OCI-LY1 (cell line): ENCODE measurements around the gene MOCS1.
"Not testable (repeated sequence)": the region's sequence is repeated elsewhere in the genome, so short reads cannot be mapped to it uniquely, and the experiment has no call there.

Experiments used
- H2AFZ ChIP-seq: fragments of 200-600 bp; sonication (generic), shearing (Covaris generic); 2 replicates; pipeline ENCODE4 v1.6.0; 2014; ENCODE audit warnings: antibody characterized with exemption, mild to moderate bottlenecking, low read length
- H3F3A ChIP-seq: fragments of 200-600 bp; sonication (generic), shearing (Covaris generic); 2 replicates; pipeline ENCODE4 v1.6.0; 2014; ENCODE audit warnings: mild to moderate bottlenecking, antibody characterized with exemption, low read length, moderate library complexity; ENCODE audit not compliant: insufficient read depth
- H3K27ac ChIP-seq: fragments of 200-600 bp; sonication (generic); 2 replicates; pipeline ENCODE4 v1.5.1; 2014; ENCODE audit warnings: low read length, mixed run types, mild to moderate bottlenecking, low read depth; ENCODE audit not compliant: poor library complexity, severe bottlenecking
- H3K27me3 ChIP-seq: fragments of 200-600 bp; sonication (generic); 2 replicates; pipeline ENCODE4 v1.6.0; 2014; ENCODE audit warnings: antibody characterized with exemption, mild to moderate bottlenecking, low read length, moderate library complexity; ENCODE audit not compliant: insufficient read depth
- H3K36me3 ChIP-seq: fragments of 200-600 bp; sonication (generic); 2 replicates; pipeline ENCODE4 v1.6.1; 2014; ENCODE audit warnings: mild to moderate bottlenecking, antibody characterized with exemption, low read length, moderate library complexity, mixed read lengths; ENCODE audit not compliant: insufficient read depth
- H3K4me1 ChIP-seq: fragments of 200-600 bp; sonication (generic); 2 replicates; pipeline ENCODE4 v1.5.1; 2014; ENCODE audit warnings: mild to moderate bottlenecking, low read length, moderate library complexity; ENCODE audit not compliant: insufficient read depth, severe bottlenecking
- H3K4me2 ChIP-seq: fragments of 200-600 bp; sonication (generic), shearing (Covaris generic); 2 replicates; pipeline ENCODE4 v1.6.1; 2014; ENCODE audit warnings: low read length
- H3K4me3 ChIP-seq: fragments of 200-600 bp; sonication (generic); 2 replicates; pipeline ENCODE4 v1.5.1; 2014; ENCODE audit warnings: low read length, low read depth, mild to moderate bottlenecking, mixed read lengths; ENCODE audit not compliant: poor library complexity, severe bottlenecking
- H3K79me2 ChIP-seq: fragments of 200-600 bp; shearing (Covaris generic); 2 replicates; pipeline ENCODE4 v1.6.1; 2016; ENCODE audit warnings: mixed run types, low read length, mixed read lengths; ENCODE audit not compliant: insufficient read depth
- H3K9ac ChIP-seq: fragments of 200-600 bp; sonication (generic), shearing (Covaris generic); 2 replicates; pipeline ENCODE4 v1.6.1; 2014; ENCODE audit warnings: mild to moderate bottlenecking, low read length, mixed read lengths
- H3K9me2 ChIP-seq: fragments of 200-600 bp; sonication (generic), shearing (Covaris generic); 2 replicates; pipeline ENCODE4 v1.6.1; 2014; ENCODE audit warnings: low read depth, mild to moderate bottlenecking, low read length, mixed read lengths
- H3K9me3 ChIP-seq: fragments of 200-600 bp; shearing (Covaris generic); 2 replicates; pipeline ENCODE4 v1.6.1; 2014; ENCODE audit warnings: low read length, mixed read lengths
- H4K20me1 ChIP-seq: fragments of 200-600 bp; sonication (generic), shearing (Covaris generic); 2 replicates; pipeline ENCODE4 v1.6.0; 2016; ENCODE audit warnings: mild to moderate bottlenecking, low read length; ENCODE audit not compliant: insufficient read depth
- CTCF ChIP-seq: fragments of 200-600 bp; sonication (generic), shearing (Covaris generic); IDR thresholded peaks from 2 replicates; pipeline ENCODE4 v1.5.1; 2017; ENCODE audit warnings: mild to moderate bottlenecking, antibody characterized with exemption, low read length, moderate library complexity, mixed read lengths
- EZH2 ChIP-seq: fragments of 200-600 bp; sonication (generic), shearing (Covaris generic); IDR thresholded peaks from 2 replicates; pipeline ENCODE4 v1.8.0; 2017; ENCODE audit warnings: borderline replicate concordance, mixed run types, mild to moderate bottlenecking, antibody characterized with exemption, low read length, moderate library complexity, mixed read lengths

The MOCS1 gene

GRCh38 chr6:39978240-39978639, 44.0 kb upstream of the MOCS1 start:
- Histone ChIP-seq H3K4me2 (no peak overlapping the region), H3K79me2 (no peaks in the 10 kb centered on the region), H3K27ac (no peak overlapping the region), H3K9me3 (no peaks in the 10 kb centered on the region), H3K9me2 (no peaks in the 10 kb centered on the region), H3K4me3 (no peak overlapping the region), H2AFZ (no peak overlapping the region), H4K20me1 (no peaks in the 10 kb centered on the region), H3F3A (no peaks in the 10 kb centered on the region), H3K4me1 (no peaks in the 10 kb centered on the region), H3K36me3 (no peaks in the 10 kb centered on the region), H3K27me3 (no peaks in the 10 kb centered on the region), H3K9ac (no peak overlapping the region)
- TF ChIP-seq CTCF (no peak), EZH2 (no peak)

GRCh38 chr6:39973661-39974060, 39.4 kb upstream of the MOCS1 start:
- H3K79me2 ChIP-seq = no peaks in the 10 kb centered on the region
- no peaks in the 10 kb centered on the region for H3K27me3 ChIP-seq
- H3K4me3 ChIP-seq = no peak overlapping the region
- no peaks in the 10 kb centered on the region for H3K9me3 ChIP-seq
- H3K27ac ChIP-seq = no peak overlapping the region
- no peaks in the 10 kb centered on the region for H3F3A ChIP-seq
- no peaks in the 10 kb centered on the region for H4K20me1 ChIP-seq
- H3K4me2 ChIP-seq = no peak overlapping the region
- no peaks in the 10 kb centered on the region for H3K9me2 ChIP-seq
- H3K4me1 ChIP-seq = no peaks in the 10 kb centered on the region
- TF ChIP-seq CTCF (no peak), EZH2 (no peak)
- no peaks in the 10 kb centered on the region for H3K36me3 ChIP-seq
- no peak overlapping the region for H3K9ac ChIP-seq
- H2AFZ ChIP-seq = no peak overlapping the region

- H3K27me3 ChIP-seq, H3K9ac ChIP-seq, H2AFZ ChIP-seq, H3F3A ChIP-seq, H3K9me3 ChIP-seq, H3K36me3 ChIP-seq, H3K27ac ChIP-seq, H3K4me3 ChIP-seq, H3K9me2 ChIP-seq, H4K20me1 ChIP-seq, H3K79me2 ChIP-seq, H3K4me1 ChIP-seq, H3K4me2 ChIP-seq: not testable (repeated sequence)
These were observed 38.5 kb upstream of the MOCS1 start for GRCh38 chr6:39972717-39973116.

- not testable (repeated sequence) for H3K36me3 ChIP-seq, H3K4me2 ChIP-seq, H3K4me3 ChIP-seq, H3K79me2 ChIP-seq, H3K27ac ChIP-seq, H3K9me2 ChIP-seq, H3K4me1 ChIP-seq, H3K9me3 ChIP-seq, H3K9ac ChIP-seq, H4K20me1 ChIP-seq, H2AFZ ChIP-seq, H3F3A ChIP-seq, H3K27me3 ChIP-seq
These were observed 36.9 kb upstream of the MOCS1 start for GRCh38 chr6:39971131-39971530.
